Esophagus squamous epithelium (tissue), 4 donors: Measurements from ENCODE around the gene WWOX.

Experiments
- POLR2A ChIP-seq, 4 donors: fragments of 450-650 bp; IDR thresholded peaks; one replicate each; pipeline ENCODE4 v1.6.1; 2017; ENCODE audit warnings: antibody characterized with exemption in 4 of 4, mild to moderate bottlenecking in 4 of 4, moderate library complexity in 3 of 4
- TF ChIP-seq, protein P1 (sequence below), 6 experiments: fragments of 450-650 bp in 4 of 6; fragments of 200-600 bp in 2 of 6; sonication (generic) in 2 of 6; IDR thresholded peaks; one replicate each; pipeline ENCODE4 v1.5.1; 2016 to 2019; ENCODE audit warnings: antibody characterized with exemption in 6 of 6, mild to moderate bottlenecking in 4 of 6, moderate library complexity in 4 of 6

DNA sequence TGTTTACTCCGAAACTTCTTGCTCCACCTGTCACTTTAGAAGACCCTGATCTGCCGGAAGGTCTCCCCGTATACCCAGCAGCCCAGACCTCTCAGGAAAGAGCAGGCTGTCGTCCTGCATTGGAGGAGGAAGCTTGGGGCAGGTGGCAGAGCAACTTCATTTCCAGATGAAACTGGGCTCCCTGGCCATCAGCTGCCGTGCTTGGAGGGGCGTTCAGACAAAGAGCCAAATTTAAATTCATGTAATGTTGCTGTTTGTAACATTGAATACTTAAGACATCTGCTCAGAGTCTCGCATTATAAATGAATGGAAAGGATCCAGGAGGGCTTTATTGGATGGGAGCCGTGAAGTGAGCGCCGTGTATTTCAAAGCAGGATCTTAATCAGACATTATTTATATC is 872.6 kb downstream of the WWOX start:
- TF ChIP-seq, protein P1, sequence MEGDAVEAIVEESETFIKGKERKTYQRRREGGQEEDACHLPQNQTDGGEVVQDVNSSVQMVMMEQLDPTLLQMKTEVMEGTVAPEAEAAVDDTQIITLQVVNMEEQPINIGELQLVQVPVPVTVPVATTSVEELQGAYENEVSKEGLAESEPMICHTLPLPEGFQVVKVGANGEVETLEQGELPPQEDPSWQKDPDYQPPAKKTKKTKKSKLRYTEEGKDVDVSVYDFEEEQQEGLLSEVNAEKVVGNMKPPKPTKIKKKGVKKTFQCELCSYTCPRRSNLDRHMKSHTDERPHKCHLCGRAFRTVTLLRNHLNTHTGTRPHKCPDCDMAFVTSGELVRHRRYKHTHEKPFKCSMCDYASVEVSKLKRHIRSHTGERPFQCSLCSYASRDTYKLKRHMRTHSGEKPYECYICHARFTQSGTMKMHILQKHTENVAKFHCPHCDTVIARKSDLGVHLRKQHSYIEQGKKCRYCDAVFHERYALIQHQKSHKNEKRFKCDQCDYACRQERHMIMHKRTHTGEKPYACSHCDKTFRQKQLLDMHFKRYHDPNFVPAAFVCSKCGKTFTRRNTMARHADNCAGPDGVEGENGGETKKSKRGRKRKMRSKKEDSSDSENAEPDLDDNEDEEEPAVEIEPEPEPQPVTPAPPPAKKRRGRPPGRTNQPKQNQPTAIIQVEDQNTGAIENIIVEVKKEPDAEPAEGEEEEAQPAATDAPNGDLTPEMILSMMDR (IDR thresholded peaks at IDR 0.05) = no peak
- no peak for TF ChIP-seq POLR2A (IDR thresholded peaks at IDR 0.05)
